GM12864 (cell line): ENCODE results near the gene PODNL1.

Experiments used
- DNase-seq: peaks from one replicate; pipeline ENCODE4 v3.0.0-alpha.2; 2011; ENCODE audit warnings: low read depth
- H3K4me3 ChIP-seq: 2 replicates; pipeline ENCODE4 v1.5.1; 2011; ENCODE audit warnings: mild to moderate bottlenecking, low read depth, low read length, control low read depth
- CTCF ChIP-seq: IDR thresholded peaks from 2 replicates; pipeline ENCODE4 v1.5.1; 2011; ENCODE audit warnings: low read depth, mild to moderate bottlenecking, moderate library complexity, low read length, control low read depth, inconsistent platforms; ENCODE audit errors: missing control alignments

PODNL1 gene

GRCh38 chr19:13902993-13903555 lies 35.1 kb downstream of the PODNL1 start:
- no peak overlapping the region for H3K4me3 ChIP-seq
- no peak for DNase-seq
- peak; percentile 51 for TF ChIP-seq CTCF

GRCh38 chr19:13899912-13900584 lies 38.2 kb downstream of the PODNL1 start:
- TF ChIP-seq CTCF, result no peak
- H3K4me3 ChIP-seq, result no peak overlapping the region
- DNase-seq, result no peak

GRCh38 chr19:13899393-13899792 lies 38.8 kb downstream of the PODNL1 start:
- no peak overlapping the region for H3K4me3 ChIP-seq
- TF ChIP-seq CTCF, result no peak
- no peak for DNase-seq

- no peak for TF ChIP-seq CTCF
- DNase-seq, result no peak
- H3K4me3 ChIP-seq, result no peak overlapping the region
These were observed 42.0 kb downstream of the PODNL1 start for GRCh38 chr19:13896227-13896626.

- H3K4me3 ChIP-seq, result no peak overlapping the region
- DNase-seq, result no peak
- TF ChIP-seq CTCF, result no peak
These were observed 43.7 kb downstream of the PODNL1 start for GRCh38 chr19:13894552-13894951.

GRCh38 chr19:13892870-13893269 lies 45.3 kb downstream of the PODNL1 start:
- no peak for DNase-seq
- no peak for TF ChIP-seq CTCF
- H3K4me3 ChIP-seq, result no peak overlapping the region

- no peak for TF ChIP-seq CTCF
These were observed 48.1 kb downstream of the PODNL1 start for GRCh38 chr19:13890136-13890535.

More at GRCh38 chr19:13890136-13890535, 48.1 kb downstream of the PODNL1 start:
- H3K4me3 ChIP-seq, result no peak overlapping the region
- no peak for DNase-seq
